DOHH2 (cell line): ENCODE results near the gene JOSD2.

Experiments
- H3F3A ChIP-seq: fragments of 200-600 bp; sonication (generic), shearing (Covaris generic); 2 replicates; pipeline ENCODE4 v1.6.0; 2016; ENCODE audit warnings: antibody characterized with exemption, mild to moderate bottlenecking; ENCODE audit not compliant: control insufficient read depth, insufficient read depth
- H3K27ac ChIP-seq: fragments of 200-600 bp; sonication (generic); 2 replicates; pipeline ENCODE4 v1.5.1; 2014; ENCODE audit warnings: low read depth, mild to moderate bottlenecking, low read length, moderate library complexity
- H3K27me3 ChIP-seq: fragments of 200-600 bp; sonication (generic); 2 replicates; pipeline ENCODE4 v1.6.1; 2014; ENCODE audit warnings: mild to moderate bottlenecking, low read length, mixed read lengths; ENCODE audit not compliant: control insufficient read depth
- H3K36me3 ChIP-seq: fragments of 200-600 bp; sonication (generic); 2 replicates; pipeline ENCODE4 v1.6.1; 2014; ENCODE audit warnings: mild to moderate bottlenecking, low read length, moderate library complexity, mixed read lengths; ENCODE audit not compliant: control insufficient read depth
- H3K4me1 ChIP-seq: fragments of 200-600 bp; sonication (generic); 2 replicates; pipeline ENCODE4 v1.6.1; 2014; ENCODE audit warnings: mild to moderate bottlenecking, low read length, mixed read lengths; ENCODE audit not compliant: control insufficient read depth
- H3K4me2 ChIP-seq: fragments of 200-600 bp; sonication (generic); 2 replicates; pipeline ENCODE4 v1.6.0; 2014; ENCODE audit warnings: mild to moderate bottlenecking, low read length, moderate library complexity
- H3K4me3 ChIP-seq: fragments of 200-600 bp; sonication (generic); 2 replicates; pipeline ENCODE4 v1.5.1; 2014; ENCODE audit warnings: mild to moderate bottlenecking, low read length, mixed read lengths
- H3K79me2 ChIP-seq: fragments of 200-600 bp; sonication (generic); 2 replicates; pipeline ENCODE4 v1.6.1; 2014; ENCODE audit warnings: mild to moderate bottlenecking, low read length, mixed read lengths; ENCODE audit not compliant: control insufficient read depth
- H3K9me2 ChIP-seq: fragments of 200-600 bp; sonication (generic); replicated peaks from 2 replicates; pipeline ENCODE4 v1.6.1; 2014; ENCODE audit warnings: mild to moderate bottlenecking, low read length, mixed read lengths; ENCODE audit not compliant: control insufficient read depth
- H3K9me3 ChIP-seq: fragments of 200-600 bp; sonication (generic); 2 replicates; pipeline ENCODE4 v1.6.1; 2014; ENCODE audit warnings: antibody characterized with exemption, low read length, mixed read lengths; ENCODE audit not compliant: control insufficient read depth, insufficient read depth
- H4K20me1 ChIP-seq: fragments of 200-600 bp; sonication (generic); 2 replicates; pipeline ENCODE4 v1.6.0; 2014; ENCODE audit warnings: low read depth, mild to moderate bottlenecking, antibody characterized with exemption, low read length, moderate library complexity; ENCODE audit not compliant: control insufficient read depth, insufficient read depth
- CTCF ChIP-seq: fragments of 200-600 bp; sonication (generic); IDR thresholded peaks from one replicate; pipeline ENCODE4 v1.5.1; 2014; ENCODE audit warnings: antibody characterized with exemption, mild to moderate bottlenecking, low read depth, low read length; ENCODE audit not compliant: poor library complexity, severe bottlenecking
- EZH2phosphoT487 ChIP-seq: fragments of 200-600 bp; sonication (generic); IDR thresholded peaks from 2 replicates; pipeline ENCODE4 v1.6.1; 2017; ENCODE audit warnings: borderline replicate concordance, mild to moderate bottlenecking, antibody characterized with exemption, low read length, moderate library complexity, mixed read lengths

The JOSD2 gene

GRCh38 chr19:50459067-50459456, 51.9 kb downstream of the JOSD2 start:
- H3K36me3 ChIP-seq: peaks cover 46% of the 10 kb centered on the region
- H4K20me1 ChIP-seq: no peaks in the 10 kb centered on the region
- H3K9me3 ChIP-seq: no peaks in the 10 kb centered on the region
- no peak overlapping the region for H3K4me2 ChIP-seq
- peaks cover 14% of the 10 kb centered on the region for H3F3A ChIP-seq
- H3K4me3 ChIP-seq: no peak overlapping the region
- no peaks in the 10 kb centered on the region for H3K9me2 ChIP-seq
- H3K27me3 ChIP-seq: no peaks in the 10 kb centered on the region
- peaks cover 27% of the 10 kb centered on the region for H3K4me1 ChIP-seq
- no peak for TF ChIP-seq EZH2phosphoT487
- TF ChIP-seq CTCF: no peak
- 0 out of 2 replicates have a peak overlapping the region, but pooled peaks have one; percentile 87 for H3K27ac ChIP-seq
- no peaks in the 10 kb centered on the region for H3K79me2 ChIP-seq

GRCh38 chr19:50458396-50459066, 52.5 kb downstream of the JOSD2 start:
- H4K20me1 ChIP-seq: no peaks in the 10 kb centered on the region
- TF ChIP-seq CTCF: no peak
- no peak for TF ChIP-seq EZH2phosphoT487
- no peak overlapping the region for H3K27ac ChIP-seq
- peaks cover 27% of the 10 kb centered on the region for H3K4me1 ChIP-seq
- H3K9me2 ChIP-seq: no peaks in the 10 kb centered on the region
- peaks cover 14% of the 10 kb centered on the region for H3F3A ChIP-seq
- no peaks in the 10 kb centered on the region for H3K79me2 ChIP-seq
- no peaks in the 10 kb centered on the region for H3K9me3 ChIP-seq
- H3K4me2 ChIP-seq: no peak overlapping the region
- peaks cover 46% of the 10 kb centered on the region for H3K36me3 ChIP-seq
- H3K4me3 ChIP-seq: no peak overlapping the region
- H3K27me3 ChIP-seq: no peaks in the 10 kb centered on the region

- Histone ChIP-seq H3K4me1 (peaks cover 27% of the 10 kb centered on the region), H4K20me1 (no peaks in the 10 kb centered on the region), H3K79me2 (no peaks in the 10 kb centered on the region), H3K9me2 (no peaks in the 10 kb centered on the region), H3K4me2 (no peak overlapping the region), H3K36me3 (peaks cover 39% of the 10 kb centered on the region), H3K27ac (no peak overlapping the region), H3K4me3 (no peak overlapping the region), H3F3A (peaks cover 14% of the 10 kb centered on the region), H3K27me3 (no peaks in the 10 kb centered on the region), H3K9me3 (no peaks in the 10 kb centered on the region)
- TF ChIP-seq CTCF (no peak), EZH2phosphoT487 (no peak)
Observed at GRCh38 chr19:50457300-50457699, 53.7 kb downstream of the JOSD2 start.
